K562 (cell line): ENCODE measurements around the gene CARD8. TPM values are rescaled to one million over a fixed set of nuclear protein-coding genes. Genes with fewer than 3 reads are reported as not detected.

Experiments
- BDP1 ChIP-seq: IDR thresholded peaks from 3 replicates; pipeline ENCODE4 v1.6.1; 2011; ENCODE audit not compliant: insufficient read length, insufficient read depth
- C11orf30 ChIP-seq: fragments of 450-650 bp; IDR thresholded peaks from 2 replicates; pipeline ENCODE4 v1.6.1; 2016; ENCODE audit warnings: low read depth, mild to moderate bottlenecking
- COPS2 ChIP-seq: fragments of 450-650 bp; conservative IDR thresholded peaks from 2 replicates; pipeline ENCODE4 v1.6.1; 2016; ENCODE audit warnings: mild to moderate bottlenecking, moderate library complexity
- FOXA3 ChIP-seq, 2 experiments: fragments of 450-650 bp in 1 of 2; sonication (generic) in 1 of 2; formaldehyde crosslinking; IDR thresholded peaks in 1 of 2; conservative IDR thresholded peaks in 1 of 2; 2 replicates each; pipeline versions ENCODE4 v1.4.0 to v1.8.0; 2020 to 2022; ENCODE audit warnings: mild to moderate bottlenecking in 2 of 2, missing genetic modification reagents in 1 of 2
- FOXK2 ChIP-seq, 2 experiments: fragments of 450-650 bp; IDR thresholded peaks in 1 of 2; conservative IDR thresholded peaks in 1 of 2; 2 replicates each; pipeline ENCODE4 v1.6.1; 2016; ENCODE audit warnings: low read depth in 2 of 2, mild to moderate bottlenecking in 1 of 2
- GABPB2 ChIP-seq: fragments of 250-450 bp; sonication (Bioruptor Pico); conservative IDR thresholded peaks from 2 replicates; pipeline ENCODE4 v1.5.1; 2021; ENCODE audit warnings: mild to moderate bottlenecking
- KLF13 ChIP-seq: fragments of 450-650 bp; IDR thresholded peaks from 2 replicates; pipeline ENCODE4 v1.6.1; 2016; ENCODE audit warnings: missing genetic modification characterization, low read depth, mild to moderate bottlenecking, missing compliant biosample characterization, moderate library complexity, borderline replicate concordance
- NFIC ChIP-seq: fragments of 450-650 bp; IDR thresholded peaks from 2 replicates; pipeline ENCODE4 v1.6.1; 2017; ENCODE audit warnings: mild to moderate bottlenecking, inconsistent platforms
- PTBP1 ChIP-seq: fragments of 200-400 bp; formaldehyde crosslinking; IDR thresholded peaks from 2 replicates; pipeline ENCODE4 v1.6.1; 2017; ENCODE audit warnings: low read depth, low read length
- RB1 ChIP-seq: fragments of 450-650 bp; IDR thresholded peaks from 2 replicates; pipeline ENCODE4 v1.6.1; 2017; ENCODE audit warnings: low read depth, mild to moderate bottlenecking
- SAFB2 ChIP-seq: fragments of 200-400 bp; formaldehyde crosslinking; IDR thresholded peaks from 2 replicates; pipeline ENCODE4 v1.6.1; 2018; ENCODE audit warnings: borderline replicate concordance, low read length, low read depth, moderate library complexity; ENCODE audit not compliant: severe bottlenecking
- SMARCA4 ChIP-seq: fragments of 450-650 bp; IDR thresholded peaks from 2 replicates; pipeline ENCODE4 v1.6.1; 2016
- SP2 ChIP-seq: IDR thresholded peaks from 2 replicates; pipeline ENCODE4 v1.6.1; 2011; ENCODE audit warnings: mild to moderate bottlenecking, low read depth, low read length, moderate library complexity; ENCODE audit not compliant: poor library complexity, severe bottlenecking; ENCODE audit errors: extremely low read depth
- TAF9B ChIP-seq: fragments of 450-650 bp; IDR thresholded peaks from 2 replicates; pipeline ENCODE4 v1.6.1; 2018; ENCODE audit warnings: mild to moderate bottlenecking; ENCODE audit not compliant: partially characterized antibody
- polyA plus RNA-seq, 8 experiments: library from polyadenylated mRNA; depleted of rRNA in 4 of 8; stranded (reverse) in 5 of 8; unstranded in 3 of 8; fragments of >200 nt; fragmentation: Nextera tagmentation in 2 of 8; fragmentation: Illumina TruSeq in 1 of 8; extraction: Ambion mirVana in 2 of 8; extraction: Trizol in 1 of 8; gene quantifications; 2 replicates each; pipeline versions ENCODE4 v1.2.1 to v1.2.3, GENCODE V29; 2011 to 2014; ENCODE audit warnings: inconsistent platforms in 1 of 8, missing spikeins in 1 of 8
- total RNA-seq, 7 experiments: library from RNA; depleted of rRNA in 6 of 7; stranded (reverse); fragments of >200 nt in 6 of 7; fragmentation: Illumina TruSeq in 2 of 7; extraction: Trizol in 2 of 7; gene quantifications; 2 replicates each; pipeline versions ENCODE4 v1.2.1 to v1.2.3, GENCODE V29; 2011 to 2021; ENCODE audit warnings: low replicate concordance in 1 of 7
- TF ChIP-seq, protein P1 (sequence below), 2 experiments: fragments of 150-350 bp in 1 of 2; IDR thresholded peaks; 2 replicates each; pipeline ENCODE4 v1.6.1; 2012 to 2016; ENCODE audit warnings: low read depth in 2 of 2, low read length in 2 of 2, mild to moderate bottlenecking in 1 of 2, moderate library complexity in 1 of 2
- TF ChIP-seq, protein P2 (sequence below): sonication (generic); formaldehyde crosslinking; IDR thresholded peaks from 2 replicates; pipeline ENCODE4 v1.4.0; 2020; ENCODE audit warnings: mild to moderate bottlenecking, missing genetic modification reagents
- TF ChIP-seq, protein P3 (sequence below), 3 experiments: fragments of 200-800 bp in 1 of 3; sonication (Bioruptor generic) in 1 of 3; sonication (generic) in 1 of 3; formaldehyde crosslinking in 1 of 3; IDR thresholded peaks; 2 replicates each; pipeline versions ENCODE4 v1.6.1 to v1.8.0; 2016 to 2022; ENCODE audit warnings: mild to moderate bottlenecking in 2 of 3, missing compliant biosample characterization in 2 of 3, missing genetic modification characterization in 2 of 3, missing genetic modification reagents in 1 of 3
- TF ChIP-seq, protein P4 (sequence below): sonication (generic); formaldehyde crosslinking; IDR thresholded peaks from 2 replicates; pipeline ENCODE4 v1.9.0; 2022; ENCODE audit warnings: mild to moderate bottlenecking, missing genetic modification reagents

CARD8 gene
- total and polyA plus RNA-seq, 9 of the 15 experiments (the other 6 are each of a cell fraction or from before 2014, with no cell fraction given) = 11.5 to 26.4 (median 20.8) TPM

DNA sequence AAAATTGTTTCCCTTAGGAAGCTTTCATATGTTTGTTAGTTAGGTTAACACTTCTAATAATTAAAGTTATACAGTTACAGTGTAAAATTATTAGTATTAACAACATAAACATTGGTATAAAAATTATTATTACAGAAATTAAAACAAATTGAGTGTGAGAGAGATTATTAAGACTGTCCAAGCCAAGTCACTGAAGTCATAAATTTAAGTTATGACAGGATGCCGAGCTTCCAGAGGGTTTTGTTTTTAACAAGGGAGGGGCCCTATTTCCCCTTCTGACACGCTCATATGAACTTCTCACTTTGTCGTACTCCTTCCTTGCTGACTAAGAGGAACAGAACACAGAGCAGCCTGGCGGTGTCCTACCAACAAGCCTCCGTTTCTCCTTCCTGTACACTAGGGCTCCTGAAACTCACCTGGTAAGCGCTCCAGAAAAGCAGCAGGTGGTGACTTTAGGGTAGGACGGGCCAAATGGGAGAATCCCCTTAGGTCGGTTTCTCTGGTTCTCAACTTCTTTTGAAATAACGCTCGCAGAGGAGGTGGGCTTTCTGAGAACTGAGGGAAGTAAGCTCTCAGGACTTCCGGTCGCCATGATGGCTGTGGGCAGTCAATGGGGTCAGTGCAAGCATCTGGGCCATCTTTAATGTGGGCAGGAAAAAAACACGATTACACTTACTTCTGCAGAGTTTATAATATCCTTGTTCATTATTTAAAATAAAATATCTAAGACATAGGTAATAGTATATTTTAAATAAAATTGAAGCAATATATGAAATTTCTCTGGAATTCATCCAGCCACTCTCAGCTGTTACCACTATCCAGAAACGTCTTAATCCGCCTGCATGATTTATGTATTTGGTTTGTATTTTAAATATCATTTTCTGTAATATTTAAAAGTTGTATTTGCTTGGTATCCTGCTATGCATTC, at the start of gene CARD8 (continued):
- TF ChIP-seq, protein P1, sequence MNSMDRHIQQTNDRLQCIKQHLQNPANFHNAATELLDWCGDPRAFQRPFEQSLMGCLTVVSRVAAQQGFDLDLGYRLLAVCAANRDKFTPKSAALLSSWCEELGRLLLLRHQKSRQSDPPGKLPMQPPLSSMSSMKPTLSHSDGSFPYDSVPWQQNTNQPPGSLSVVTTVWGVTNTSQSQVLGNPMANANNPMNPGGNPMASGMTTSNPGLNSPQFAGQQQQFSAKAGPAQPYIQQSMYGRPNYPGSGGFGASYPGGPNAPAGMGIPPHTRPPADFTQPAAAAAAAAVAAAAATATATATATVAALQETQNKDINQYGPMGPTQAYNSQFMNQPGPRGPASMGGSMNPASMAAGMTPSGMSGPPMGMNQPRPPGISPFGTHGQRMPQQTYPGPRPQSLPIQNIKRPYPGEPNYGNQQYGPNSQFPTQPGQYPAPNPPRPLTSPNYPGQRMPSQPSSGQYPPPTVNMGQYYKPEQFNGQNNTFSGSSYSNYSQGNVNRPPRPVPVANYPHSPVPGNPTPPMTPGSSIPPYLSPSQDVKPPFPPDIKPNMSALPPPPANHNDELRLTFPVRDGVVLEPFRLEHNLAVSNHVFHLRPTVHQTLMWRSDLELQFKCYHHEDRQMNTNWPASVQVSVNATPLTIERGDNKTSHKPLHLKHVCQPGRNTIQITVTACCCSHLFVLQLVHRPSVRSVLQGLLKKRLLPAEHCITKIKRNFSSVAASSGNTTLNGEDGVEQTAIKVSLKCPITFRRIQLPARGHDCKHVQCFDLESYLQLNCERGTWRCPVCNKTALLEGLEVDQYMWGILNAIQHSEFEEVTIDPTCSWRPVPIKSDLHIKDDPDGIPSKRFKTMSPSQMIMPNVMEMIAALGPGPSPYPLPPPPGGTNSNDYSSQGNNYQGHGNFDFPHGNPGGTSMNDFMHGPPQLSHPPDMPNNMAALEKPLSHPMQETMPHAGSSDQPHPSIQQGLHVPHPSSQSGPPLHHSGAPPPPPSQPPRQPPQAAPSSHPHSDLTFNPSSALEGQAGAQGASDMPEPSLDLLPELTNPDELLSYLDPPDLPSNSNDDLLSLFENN (IDR thresholded peaks at IDR 0.05; ENCODE audit: low read depth in 2 of 2, low read length in 2 of 2) = no peak
- TF ChIP-seq TAF9B = peak; percentile 99
- peak; percentile 51; the same call in 1 of the 2 replicates for TF ChIP-seq RB1
- TF ChIP-seq, protein P2, sequence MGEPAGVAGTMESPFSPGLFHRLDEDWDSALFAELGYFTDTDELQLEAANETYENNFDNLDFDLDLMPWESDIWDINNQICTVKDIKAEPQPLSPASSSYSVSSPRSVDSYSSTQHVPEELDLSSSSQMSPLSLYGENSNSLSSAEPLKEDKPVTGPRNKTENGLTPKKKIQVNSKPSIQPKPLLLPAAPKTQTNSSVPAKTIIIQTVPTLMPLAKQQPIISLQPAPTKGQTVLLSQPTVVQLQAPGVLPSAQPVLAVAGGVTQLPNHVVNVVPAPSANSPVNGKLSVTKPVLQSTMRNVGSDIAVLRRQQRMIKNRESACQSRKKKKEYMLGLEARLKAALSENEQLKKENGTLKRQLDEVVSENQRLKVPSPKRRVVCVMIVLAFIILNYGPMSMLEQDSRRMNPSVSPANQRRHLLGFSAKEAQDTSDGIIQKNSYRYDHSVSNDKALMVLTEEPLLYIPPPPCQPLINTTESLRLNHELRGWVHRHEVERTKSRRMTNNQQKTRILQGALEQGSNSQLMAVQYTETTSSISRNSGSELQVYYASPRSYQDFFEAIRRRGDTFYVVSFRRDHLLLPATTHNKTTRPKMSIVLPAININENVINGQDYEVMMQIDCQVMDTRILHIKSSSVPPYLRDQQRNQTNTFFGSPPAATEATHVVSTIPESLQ (CRISPR knock-in tag) = no peak
- peak; percentile 67 to 85; a peak in 3 of 4 replicates for TF ChIP-seq FOXK2 (conservative IDR thresholded peaks at IDR 0.05 in 1 of 2, IDR thresholded peaks at IDR 0.05 in 1 of 2; ENCODE audit: low read depth in 2 of 2)
- TF ChIP-seq FOXA3 (CRISPR knock-in tag; conservative IDR thresholded peaks at IDR 0.05 in 1 of 2, IDR thresholded peaks at IDR 0.05 in 1 of 2) = no peak
- no peak for TF ChIP-seq GABPB2 (CRISPR knock-in tag)
- no peak for TF ChIP-seq COPS2
- TF ChIP-seq, protein P3, sequence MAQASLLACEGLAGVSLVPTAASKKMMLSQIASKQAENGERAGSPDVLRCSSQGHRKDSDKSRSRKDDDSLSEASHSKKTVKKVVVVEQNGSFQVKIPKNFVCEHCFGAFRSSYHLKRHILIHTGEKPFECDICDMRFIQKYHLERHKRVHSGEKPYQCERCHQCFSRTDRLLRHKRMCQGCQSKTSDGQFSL (CRISPR knock-in tag; IDR thresholded peaks at IDR 0.05) = no peak
- TF ChIP-seq, protein P3 (tag; IDR thresholded peaks at IDR 0.05) = no peak
- TF ChIP-seq, protein P4, sequence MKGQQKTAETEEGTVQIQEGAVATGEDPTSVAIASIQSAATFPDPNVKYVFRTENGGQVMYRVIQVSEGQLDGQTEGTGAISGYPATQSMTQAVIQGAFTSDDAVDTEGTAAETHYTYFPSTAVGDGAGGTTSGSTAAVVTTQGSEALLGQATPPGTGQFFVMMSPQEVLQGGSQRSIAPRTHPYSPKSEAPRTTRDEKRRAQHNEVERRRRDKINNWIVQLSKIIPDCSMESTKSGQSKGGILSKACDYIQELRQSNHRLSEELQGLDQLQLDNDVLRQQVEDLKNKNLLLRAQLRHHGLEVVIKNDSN (CRISPR knock-in tag) = no peak
- peak; percentile 25; the same call in 1 of the 2 replicates for TF ChIP-seq SMARCA4
- peak; percentile 47; the same call in 1 of the 2 replicates for TF ChIP-seq NFIC
- no peak for TF ChIP-seq SAFB2
- no peak for TF ChIP-seq KLF13 (tag)
- TF ChIP-seq C11orf30 = peak; percentile 95
- no peak for TF ChIP-seq BDP1
- TF ChIP-seq PTBP1 = no peak
- TF ChIP-seq SP2 = no peak
